ENCODE measurements around the gene CRNN.

DNA sequence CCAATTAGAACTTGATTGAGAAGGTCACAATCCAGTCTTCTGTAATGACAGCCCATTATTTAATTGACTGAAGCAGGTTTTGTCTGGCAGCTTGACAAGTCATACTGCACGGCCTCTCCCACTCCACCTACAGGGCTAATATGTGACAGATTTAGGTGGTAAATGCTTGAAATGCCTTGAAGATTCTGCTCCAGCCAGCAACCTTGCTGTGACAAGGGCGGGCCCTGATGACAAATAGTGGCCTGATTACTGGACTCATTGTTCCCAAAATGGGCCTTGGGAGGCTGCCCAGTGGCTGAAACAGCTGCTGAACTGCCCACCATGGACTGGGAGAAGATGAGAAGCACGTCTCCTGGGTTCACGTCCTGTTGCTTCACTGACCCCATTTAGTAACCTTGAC, 30.0 kb upstream of the CRNN start:
- TF ChIP-seq EZH2phosphoT487 (IDR thresholded peaks at IDR 0.05; ENCODE audit: insufficient read depth, low read depth) (no peak), EZH2 (IDR thresholded peaks at IDR 0.05; ENCODE audit: insufficient read depth, poor library complexity, severe bottlenecking) (no peak)

Measured in GM23248 (cell line).